SK-N-MC (cell line): ENCODE results near the gene CELA1.

Experiments
- EZH2 ChIP-seq: fragments of 200-600 bp; sonication (generic); IDR thresholded peaks from one replicate; pipeline ENCODE4 v1.6.1; 2017; ENCODE audit warnings: antibody characterized with exemption
- POLR2AphosphoS5 ChIP-seq: IDR thresholded peaks from 2 replicates; pipeline ENCODE4 v1.6.1; 2012; ENCODE audit warnings: mild to moderate bottlenecking, low read depth, low read length, borderline replicate concordance

DNA sequence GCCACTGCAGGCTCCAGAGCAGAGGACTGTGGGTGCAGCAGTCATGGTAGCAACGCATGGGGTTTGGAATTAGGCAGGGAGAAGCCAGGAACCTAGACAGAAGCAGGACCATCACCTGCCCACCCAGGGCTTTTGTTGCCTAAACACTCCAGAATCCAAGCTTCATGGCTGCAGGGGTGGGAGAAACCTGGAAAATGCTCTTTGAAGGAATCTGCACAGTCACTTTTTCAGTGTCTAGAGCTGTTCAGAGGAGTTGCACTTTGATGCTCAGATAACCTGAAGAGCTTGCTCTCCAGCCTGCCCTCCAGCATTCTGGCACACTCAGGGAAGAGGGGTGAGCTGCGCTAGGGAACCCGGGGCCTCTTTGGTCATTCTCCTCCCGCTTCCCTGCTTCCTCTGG, 1.6 kb upstream of the CELA1 start:
- no peak for TF ChIP-seq EZH2
- no peak for TF ChIP-seq POLR2AphosphoS5
